ENCODE measurements around the gene VMAC. TPM values are rescaled to one million over a fixed set of nuclear protein-coding genes. Genes with fewer than 3 reads are reported as not detected.
A peak's percentile ranks its signal among the peaks of the same experiment; 100 is the strongest.

The VMAC gene
- total RNA-seq, 1 experiment from 2014 or later = 3.0 TPM

- DNase-seq (ENCODE audit: low spot score) = no peak
Measured at GRCh38 chr19:5903624-5904351, 884 bp upstream of the VMAC start, which contains the start of gene NDUFA11. TSS of gene NDUFA11 (minus strand) at chr19:5903790. CDS start at chr19:5903708, 82 bp downstream.

- no peak for DNase-seq (ENCODE audit: low spot score)
Measured at GRCh38 chr19:5905114-5905778, 574 bp downstream of the VMAC start.

- no peak for DNase-seq (ENCODE audit: low spot score)
Measured at GRCh38 chr19:5907241-5907640, 2.6 kb downstream of the VMAC start.

- no peak for DNase-seq (ENCODE audit: low spot score)
Measured at GRCh38 chr19:5908773-5909442, 4.2 kb downstream of the VMAC start.

- no peak for DNase-seq (ENCODE audit: low spot score)
Measured at GRCh38 chr19:5910638-5910907, 5.9 kb downstream of the VMAC start.

- DNase-seq (ENCODE audit: low spot score) = no peak
Measured at GRCh38 chr19:5911366-5911765, 6.7 kb downstream of the VMAC start.

- peak; percentile 95 for DNase-seq (ENCODE audit: low spot score)
Measured at GRCh38 chr19:5913739-5914357, 9.2 kb downstream of the VMAC start, which contains the start of gene CAPS. TSS of gene CAPS (plus strand) at chr19:5914254. CDS start at chr19:5914407, 153 bp downstream.

GRCh38 chr19:5914358-5914774, 9.7 kb downstream of the VMAC start:
- no peak for DNase-seq (ENCODE audit: low spot score)

- no peak for DNase-seq (ENCODE audit: low spot score)
Measured at GRCh38 chr19:5914946-5915781, 10.5 kb downstream of the VMAC start.

- DNase-seq (ENCODE audit: low spot score) = no peak
Measured at GRCh38 chr19:5915782-5916165, 11.1 kb downstream of the VMAC start.

GRCh38 chr19:5916181-5916708, 11.6 kb downstream of the VMAC start:
- DNase-seq (ENCODE audit: low spot score) = no peak

- no peak for DNase-seq (ENCODE audit: low spot score)
Measured at GRCh38 chr19:5917431-5918107, 12.9 kb downstream of the VMAC start.

GRCh38 chr19:5918463-5919079, 13.9 kb downstream of the VMAC start:
- no peak for DNase-seq (ENCODE audit: low spot score)

- no peak for DNase-seq (ENCODE audit: low spot score)
Measured at GRCh38 chr19:5921516-5922160, 17.0 kb downstream of the VMAC start.

- no peak for DNase-seq (ENCODE audit: low spot score)
Measured at GRCh38 chr19:5922161-5922545, 17.5 kb downstream of the VMAC start.

- no peak for DNase-seq (ENCODE audit: low spot score)
Measured at GRCh38 chr19:5923356-5923755, 18.7 kb downstream of the VMAC start.

- DNase-seq (ENCODE audit: low spot score) = no peak
Measured at GRCh38 chr19:5925830-5926427, 21.3 kb downstream of the VMAC start.

- no peak for DNase-seq (ENCODE audit: low spot score)
Measured at GRCh38 chr19:5926641-5927440, 22.2 kb downstream of the VMAC start.

GRCh38 chr19:5927441-5927821, 22.8 kb downstream of the VMAC start:
- no peak for DNase-seq (ENCODE audit: low spot score)
